T-helper 1 cell treated with Interleukin-12 subunit alpha and Interleukin-12 subunit beta and Interleukin-4 antibody, amounts not matched to agents 30 ng/mL and 1 ng/mL, for 36 hours (primary cell): Measurements from ENCODE around the gene PAMR1. TPM values are rescaled to one million over a fixed set of nuclear protein-coding genes. Genes with fewer than 3 reads are reported as not detected.

Experiments
- intact Hi-C: fragments of 100-400 bp; cut with micrococcal nuclease; formaldehyde crosslinking; loops from one replicate; pipeline ENCODE4 v1.15.1; 2024
- total RNA-seq: library from RNA; stranded (reverse); gene quantifications from 2 replicates; pipeline ENCODE4 v1.2.3, GENCODE V29; 2022

PAMR1 gene
- total RNA-seq, 1 donor from 2014 or later: not detected

DNA sequence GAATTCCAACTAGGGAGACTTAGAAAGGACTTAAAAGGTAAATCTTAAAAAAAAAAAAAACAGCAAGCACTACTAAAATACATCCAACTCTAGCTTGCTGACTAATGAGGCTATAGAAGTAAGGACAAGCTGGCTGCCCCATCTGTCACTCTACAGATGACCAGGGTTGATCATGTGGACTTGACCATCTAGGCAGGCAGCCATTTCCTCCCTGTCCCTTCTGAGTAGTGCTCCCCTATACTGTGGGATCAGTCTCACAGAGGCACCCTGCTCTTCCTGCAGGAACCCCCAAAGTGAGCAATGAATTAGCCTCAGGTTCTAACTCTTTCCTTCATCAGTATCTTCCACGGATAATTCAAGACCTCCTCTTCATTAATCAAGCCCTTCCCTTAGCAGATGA, 118.4 kb downstream of the PAMR1 start:
- intact Hi-C loops: loop anchor here (5.0 kb wide), 1 partner anchor 895 kb away; the partner anchor contains the start of gene ELF5

DNA sequence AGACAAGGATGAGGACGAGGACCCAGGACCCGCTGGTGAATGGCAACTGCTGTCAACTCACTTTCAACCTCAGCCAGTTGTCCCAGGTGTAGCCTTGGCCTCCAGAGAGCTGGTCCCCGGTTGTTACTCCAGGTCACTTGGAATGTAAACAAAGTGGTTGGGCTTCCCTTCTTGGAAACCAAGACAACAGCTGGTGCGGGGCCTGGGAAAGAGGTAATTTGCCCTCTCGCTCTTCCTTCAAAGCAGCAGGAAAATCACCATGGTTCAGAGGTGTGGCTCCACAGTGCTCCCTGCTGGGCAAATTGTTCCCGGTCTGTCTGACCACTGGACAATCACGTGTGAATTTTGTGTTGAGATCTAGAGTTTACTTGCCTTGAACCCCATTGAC, 121.0 kb downstream of the PAMR1 start:
- intact Hi-C loops: no loop called here

DNA sequence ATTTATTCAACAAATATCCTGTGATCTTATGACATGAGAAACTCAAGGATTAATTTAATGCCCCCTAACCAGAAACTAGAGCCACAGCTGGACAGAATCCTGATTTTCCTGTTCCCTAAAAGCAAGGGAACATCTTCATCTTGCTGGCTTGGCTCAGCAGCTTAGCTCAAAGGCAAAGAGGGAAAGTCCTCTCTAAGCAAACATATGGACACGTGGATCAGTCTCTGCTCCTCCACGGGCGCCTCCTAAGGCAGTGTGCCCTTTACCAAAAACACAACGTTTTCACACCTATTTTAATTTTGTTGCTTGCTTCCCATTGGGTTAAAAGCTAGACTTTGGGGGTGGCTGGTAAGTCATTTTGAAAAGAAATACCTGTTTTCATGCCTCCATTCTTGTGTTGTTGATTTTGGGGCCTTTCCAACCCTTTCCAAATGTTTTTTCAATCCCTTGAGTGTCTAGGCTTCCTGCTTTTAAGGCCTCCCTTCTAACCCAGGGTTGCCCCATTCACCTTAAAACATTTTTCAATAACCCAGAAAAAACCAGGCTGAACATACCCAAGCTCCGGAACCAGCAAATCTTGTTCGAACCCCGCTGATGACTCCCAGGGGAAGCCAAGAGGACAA, 121.5 kb downstream of the PAMR1 start:
- intact Hi-C loops: no loop called here

DNA sequence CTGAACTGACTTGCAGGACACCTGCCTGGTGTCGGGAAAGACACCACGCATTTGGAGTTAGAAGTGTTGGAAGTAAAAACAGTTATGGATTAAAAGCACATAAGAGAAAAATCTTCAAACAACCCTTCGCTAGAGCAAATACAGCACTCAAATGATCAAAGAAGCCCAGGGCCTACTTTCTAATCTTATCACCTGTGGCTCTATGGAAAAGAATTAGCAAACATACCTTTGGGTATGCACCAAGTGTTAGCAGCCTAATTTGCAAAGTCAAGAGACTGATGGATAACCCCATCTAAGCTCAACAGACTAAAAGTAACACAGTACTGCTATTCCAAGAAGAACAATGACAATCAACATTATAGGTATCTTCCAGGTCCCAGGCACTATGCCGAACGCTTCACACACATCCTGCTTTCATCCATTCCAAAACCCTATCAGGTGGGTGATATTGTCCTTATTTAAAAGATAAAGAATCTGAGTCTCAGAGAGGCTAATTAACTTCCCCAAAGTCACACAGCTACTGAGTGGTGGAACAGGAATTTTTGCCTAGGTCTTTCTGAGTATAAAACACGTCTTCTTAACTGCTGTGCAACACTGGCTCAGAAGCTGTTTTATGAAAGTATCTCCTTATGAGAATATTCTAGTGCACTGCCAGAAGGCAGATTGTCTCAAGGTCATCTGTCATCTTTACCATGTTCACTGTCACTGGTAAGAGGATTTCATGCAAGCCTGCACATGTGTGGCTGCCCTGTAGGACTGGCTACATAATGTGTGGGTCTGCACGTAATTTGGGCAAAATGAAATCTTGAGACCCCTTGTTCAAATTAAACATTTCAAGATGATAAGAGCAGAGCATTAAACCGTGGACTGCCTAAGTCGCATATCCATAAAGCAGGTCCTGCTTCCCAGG, 122.4 kb downstream of the PAMR1 start:
- intact Hi-C loops: no loop called here

DNA sequence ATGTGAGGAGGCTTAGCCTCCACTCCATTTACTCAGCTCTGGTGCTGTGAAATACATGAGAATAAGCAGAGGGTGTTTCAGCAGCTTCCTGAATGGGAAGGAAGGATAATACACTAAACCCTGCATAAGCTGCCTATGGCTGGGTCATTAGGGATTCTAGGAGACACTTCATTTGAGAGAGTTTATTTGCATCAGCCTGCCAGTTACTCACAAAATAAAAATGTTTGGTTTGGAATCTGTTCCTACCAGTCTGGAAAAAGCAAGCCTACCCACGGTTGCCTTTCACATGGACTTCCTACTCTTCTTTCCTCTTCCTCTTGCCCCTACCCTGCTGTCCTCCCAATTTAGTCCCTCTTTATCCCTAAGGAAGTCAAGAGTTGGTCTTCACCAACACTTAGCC, 126.5 kb downstream of the PAMR1 start:
- intact Hi-C loops: no loop called here

DNA sequence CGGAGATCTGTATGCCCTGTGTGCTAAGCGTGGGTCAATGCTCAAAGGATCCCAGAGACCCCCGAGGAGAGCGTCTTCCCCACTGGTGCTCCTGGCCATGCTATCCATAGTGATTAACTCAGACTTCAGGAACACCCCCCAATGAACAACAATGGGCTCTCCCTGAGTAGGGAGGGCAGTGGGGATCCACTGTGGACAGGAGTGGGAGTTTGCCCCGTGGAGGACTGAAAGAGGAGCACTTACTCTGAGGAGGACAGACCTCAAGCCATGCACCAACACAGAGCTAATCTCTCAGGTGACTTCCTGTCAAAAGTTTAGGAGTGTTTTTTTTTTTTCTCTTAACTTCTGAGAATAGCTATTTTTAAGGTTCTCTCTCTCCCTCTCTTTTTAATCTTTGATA, 130.5 kb downstream of the PAMR1 start:
- intact Hi-C loops: loop anchor here (5.0 kb wide), 5 partner anchors 138 to 383 kb away; no protein-coding TSS in a partner anchor

DNA sequence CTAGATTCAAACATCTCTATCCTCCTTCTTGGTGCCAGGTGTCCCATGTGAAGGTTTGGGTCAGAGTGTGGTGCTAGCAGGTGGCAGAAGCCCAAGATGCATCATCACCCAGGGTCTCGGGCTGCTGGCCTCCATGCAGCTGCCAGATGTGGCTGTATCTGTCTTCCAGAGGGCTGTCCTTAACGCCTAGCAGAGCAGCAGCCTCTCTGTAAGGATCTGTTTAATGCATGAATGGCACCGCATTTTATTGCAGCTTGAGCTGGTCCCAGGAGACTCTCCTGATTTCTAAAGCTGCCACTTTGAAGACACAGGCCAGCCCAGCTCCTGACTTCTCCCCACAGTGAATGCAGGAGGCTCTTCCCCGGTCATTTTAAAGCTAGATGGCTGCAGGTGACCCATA, 132.3 kb downstream of the PAMR1 start:
- intact Hi-C loops: loop anchor here (2.0 to 5.0 kb wide), 6 partner anchors 136 to 476 kb away; partner anchors contain the start of genes APIP and PDHX

DNA sequence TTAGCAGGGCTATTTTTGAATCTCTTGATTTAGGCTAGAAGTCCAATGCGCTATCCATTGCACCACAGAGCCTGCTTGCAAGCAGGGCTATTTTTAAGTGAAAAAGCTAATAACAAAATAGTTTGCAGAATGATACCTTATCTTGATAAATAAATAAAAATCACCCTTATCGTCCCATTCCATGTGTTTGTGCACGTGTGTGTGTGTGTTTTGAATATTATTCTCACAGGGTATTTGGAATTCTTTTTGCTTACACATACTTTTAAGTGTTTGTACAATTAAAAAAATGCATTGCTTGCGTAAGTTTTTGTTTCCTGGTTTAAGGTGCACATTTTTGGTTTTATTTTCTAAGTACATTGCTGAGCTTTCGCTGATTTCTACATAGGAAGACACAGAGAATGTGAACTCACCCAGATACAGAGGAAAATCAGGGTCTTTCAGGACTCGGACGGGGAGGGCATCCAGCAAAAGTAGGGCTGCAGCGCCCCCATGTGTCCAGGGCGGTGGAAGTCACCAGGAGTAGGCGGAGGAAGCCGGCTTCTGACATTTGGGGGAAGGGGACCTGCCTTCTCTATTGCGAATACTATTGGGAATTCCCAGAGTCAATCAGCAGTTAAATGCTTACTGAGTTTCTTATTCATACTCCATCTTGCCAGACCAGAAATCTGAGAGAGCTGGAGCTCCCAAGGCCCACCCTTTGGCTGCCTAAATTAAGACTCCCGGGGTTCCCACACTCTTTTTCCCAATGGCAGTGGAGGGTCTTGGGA, 133.3 kb downstream of the PAMR1 start:
- intact Hi-C loops: loop anchor here (1.0 to 5.0 kb wide), 14 partner anchors 87 to 879 kb away; partner anchors contain the start of genes APIP, ELF5 and PDHX

DNA sequence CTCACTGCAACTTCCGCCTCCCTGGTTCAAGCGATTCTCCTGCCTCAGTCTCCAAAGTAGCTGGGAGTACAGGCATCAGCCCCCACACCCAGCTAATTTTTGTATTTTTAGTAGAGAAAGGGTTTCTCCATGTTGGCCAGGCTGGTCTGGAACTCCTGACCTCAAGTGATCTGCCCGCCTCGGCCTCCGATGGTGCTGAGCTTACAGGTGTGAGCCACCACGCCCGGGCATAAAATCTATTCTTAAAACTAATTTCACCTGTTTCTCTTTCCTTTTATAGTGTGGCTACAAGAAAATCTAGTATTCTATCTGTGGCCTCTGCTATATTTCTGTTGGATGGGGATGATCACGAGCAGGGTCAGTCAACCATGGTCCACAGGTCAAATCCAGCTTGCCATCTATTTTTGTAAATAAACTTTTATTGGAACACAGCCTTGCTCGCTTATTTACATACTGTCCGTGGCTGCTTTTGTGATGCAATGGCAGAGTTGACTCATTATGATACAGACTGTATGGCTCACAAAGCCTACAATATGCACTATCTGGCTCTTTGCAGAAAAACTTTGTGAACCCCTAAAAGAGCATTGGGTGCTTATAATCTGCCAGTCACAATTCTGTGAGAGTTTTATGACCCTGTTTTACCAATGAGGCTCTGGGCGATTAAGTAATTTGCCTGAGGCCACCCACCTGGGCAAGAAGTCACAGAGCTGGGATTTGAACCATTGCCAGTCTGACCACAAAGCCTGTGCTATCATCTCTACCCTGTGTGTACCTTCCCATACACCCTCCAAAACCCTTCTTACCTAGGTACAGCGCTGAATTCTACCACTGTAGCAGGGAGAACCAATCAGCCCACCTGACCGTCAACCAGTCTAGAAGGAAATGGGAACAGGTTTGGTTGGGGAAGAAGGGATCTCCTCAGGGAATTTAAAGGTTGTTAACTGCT, 134.4 kb downstream of the PAMR1 start:
- intact Hi-C loops: loop anchor here (2.0 to 5.0 kb wide), 7 partner anchors 134 to 550 kb away; no protein-coding TSS in a partner anchor

DNA sequence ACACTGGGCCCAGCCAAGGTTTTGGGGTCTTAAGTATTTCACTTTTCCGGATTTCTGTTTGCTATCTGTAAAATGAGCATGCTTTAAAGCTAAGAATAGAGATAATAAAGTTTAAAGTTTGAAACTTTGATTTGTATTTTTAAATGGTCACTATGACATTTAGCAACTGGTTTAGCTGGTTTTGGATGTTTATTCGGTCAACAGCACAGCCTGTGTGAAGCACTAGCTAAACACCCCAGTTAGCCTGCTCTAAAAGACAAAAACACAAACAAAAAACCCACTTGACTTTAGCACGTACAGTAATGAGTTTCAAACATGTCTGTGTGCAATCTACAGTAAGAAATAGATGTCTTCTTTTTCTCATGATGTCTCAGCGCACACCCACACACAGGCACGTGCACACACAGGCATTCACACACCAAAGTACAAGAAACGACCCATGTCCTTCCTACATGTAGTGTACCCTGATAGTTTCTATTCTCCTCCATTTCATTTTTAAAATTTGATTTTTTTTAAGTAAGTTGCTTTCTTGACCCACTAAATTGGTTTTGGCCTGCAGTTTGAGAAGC, 135.4 kb downstream of the PAMR1 start:
- intact Hi-C loops: loop anchor here (2.0 to 5.0 kb wide), 7 partner anchors 133 to 549 kb away; no protein-coding TSS in a partner anchor

DNA sequence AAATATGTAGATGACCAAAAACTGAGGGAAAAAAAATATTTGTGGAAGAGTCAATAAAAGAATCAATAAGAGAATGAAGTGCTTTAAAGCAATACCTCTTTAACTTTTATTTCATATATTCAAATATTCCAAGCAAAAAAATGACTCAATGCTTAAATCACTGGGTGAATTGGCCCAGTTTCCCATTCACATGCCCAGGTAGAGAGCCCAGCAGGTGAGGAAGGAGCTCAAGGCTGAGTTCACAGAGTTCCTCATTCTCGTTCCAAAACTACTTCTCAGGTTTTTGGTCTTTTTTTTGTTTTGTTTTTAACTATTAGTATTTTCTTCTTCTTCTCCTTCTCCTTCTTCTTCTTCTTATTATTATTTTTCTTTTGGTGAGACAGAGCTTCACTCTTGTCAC, 136.3 kb downstream of the PAMR1 start:
- intact Hi-C loops: no loop called here

DNA sequence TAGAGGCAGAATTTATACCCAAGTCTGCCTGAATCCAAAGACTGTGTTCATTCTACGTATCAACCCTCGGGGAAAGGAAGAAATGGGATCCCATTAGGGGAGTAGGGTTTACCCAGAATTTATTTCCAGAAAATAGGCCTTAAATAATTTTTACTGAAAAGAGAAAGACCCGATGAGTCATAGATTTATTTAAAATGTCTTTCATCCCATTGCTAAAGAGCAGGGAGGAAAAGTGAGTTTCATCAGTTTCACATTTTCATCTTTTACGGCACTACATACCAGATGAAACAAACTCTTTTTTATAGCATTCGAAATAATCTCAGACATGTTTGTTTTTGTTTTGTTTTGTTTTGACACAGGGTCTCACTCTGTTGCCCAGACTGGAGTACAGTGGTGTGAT, 137.4 kb downstream of the PAMR1 start:
- intact Hi-C loops: no loop called here

DNA sequence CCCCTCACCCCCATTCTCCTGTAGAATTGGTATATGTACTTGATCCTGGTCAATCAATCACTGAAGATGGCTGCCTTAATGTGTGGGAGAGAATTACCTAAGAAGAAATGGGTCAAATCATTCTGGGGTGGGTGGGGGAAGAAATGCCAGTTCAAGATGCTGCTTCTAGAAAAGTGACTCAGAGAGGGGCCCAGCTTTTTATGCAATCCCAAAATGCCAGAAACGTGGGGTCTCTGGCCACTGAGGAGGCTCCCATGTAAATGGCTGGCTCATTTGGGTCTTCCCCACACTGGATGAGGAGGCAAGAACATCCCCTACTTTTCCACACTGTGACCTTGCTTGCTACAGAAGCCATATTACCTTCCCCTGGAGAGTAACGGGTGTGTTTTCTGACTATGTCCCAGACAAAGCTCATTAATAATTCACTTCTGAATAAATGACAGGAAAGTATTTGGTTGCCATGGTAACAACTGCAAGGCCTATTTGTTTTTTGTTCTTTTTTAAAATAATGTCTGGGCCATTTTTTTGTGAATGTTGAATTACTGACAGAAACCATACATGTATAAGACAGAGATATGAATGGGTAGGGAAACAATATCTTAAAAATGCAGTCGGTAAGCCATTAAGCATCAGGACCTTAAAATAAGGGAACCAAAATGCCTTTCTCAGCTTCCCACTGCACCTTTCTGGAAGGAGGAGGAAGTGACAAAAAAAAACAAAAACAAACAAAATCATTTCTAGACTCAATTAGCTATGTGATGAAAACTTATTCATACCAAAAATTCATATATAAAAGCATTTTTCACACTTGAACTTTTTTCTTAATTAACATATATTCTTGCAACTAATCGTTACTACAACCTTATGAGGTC, 138.1 kb downstream of the PAMR1 start:
- intact Hi-C loops: no loop called here

DNA sequence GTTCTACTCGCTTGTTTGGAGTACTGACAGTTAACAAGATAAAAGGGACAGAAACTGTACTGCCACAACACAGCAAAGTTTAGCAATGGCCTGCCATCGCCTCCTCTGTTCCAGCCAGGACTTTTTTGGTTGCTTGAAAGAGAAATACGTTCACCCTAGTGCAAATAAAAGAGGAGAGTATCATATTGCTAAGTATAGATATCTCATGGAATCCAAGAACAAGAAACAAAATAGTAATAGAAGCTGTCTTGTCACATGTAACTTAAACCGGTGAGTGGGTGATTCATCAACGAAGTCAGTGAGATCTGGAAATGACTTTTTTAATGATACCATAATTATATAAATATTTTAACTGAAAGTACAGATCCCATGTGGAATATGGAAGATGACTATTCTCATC, 141.5 kb downstream of the PAMR1 start:
- intact Hi-C loops: no loop called here

Other genes starting within 250 kb of the PAMR1 start
- gene SLC1A2, start 106.1 kb downstream of the PAMR1 start, total RNA-seq: not detected in 2 replicates
- gene FJX1, start 92.8 kb upstream of the PAMR1 start, total RNA-seq: 0.27 and 0.59 TPM in 2 replicates
- 34.7 and 39.4 TPM in 2 replicates for gene TRIM44, start 137.2 kb upstream of the PAMR1 start, total RNA-seq